ENCODE measurements around the gene INPP5A. TPM values are rescaled to one million over a fixed set of nuclear protein-coding genes. Genes with fewer than 3 reads are reported as not detected.

Gene INPP5A
- total and polyA plus RNA-seq, 7 donors = 15.1 to 48.8 (median 40.9) TPM

DNA sequence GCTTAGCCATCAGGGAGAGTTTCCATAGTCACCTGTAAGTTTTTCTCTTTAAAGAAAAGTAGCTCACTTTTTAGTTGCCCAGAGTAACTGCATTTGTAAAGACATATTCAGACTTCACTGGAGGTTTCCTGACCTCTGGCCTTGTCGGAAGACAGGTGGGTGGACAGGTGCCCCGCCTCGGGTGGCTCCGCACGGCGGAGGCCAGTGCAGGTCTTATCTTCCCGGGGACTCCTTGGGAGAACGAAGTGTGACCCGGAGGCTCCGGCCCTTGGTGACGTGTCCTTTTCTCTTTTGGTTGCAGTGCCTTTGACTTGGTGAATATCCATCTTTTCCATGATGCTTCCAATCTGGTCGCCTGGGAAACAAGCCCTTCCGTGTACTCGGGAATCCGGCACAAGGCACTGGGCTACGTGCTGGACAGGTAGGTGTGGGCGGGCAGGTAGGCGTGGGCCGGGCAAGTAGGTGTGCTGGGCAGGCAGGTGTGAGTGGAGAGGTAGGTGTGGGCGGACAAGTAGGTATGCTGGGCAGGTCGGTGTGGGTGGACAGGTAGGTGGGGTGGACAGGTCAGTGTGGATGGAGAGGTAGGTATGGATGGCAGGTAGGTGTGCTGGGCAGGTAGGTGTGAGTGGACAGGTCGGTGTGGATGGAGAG, 172.6 kb downstream of the INPP5A start:
- H3K27me3 ChIP-seq (ENCODE audit: insufficient read depth in 3 of 3, low read length in 2 of 3) = no peaks in the 10 kb centered on the region
- intact Hi-C loops (cut with DNase I) = no loop called here
- DNase-seq = peak in 1 of 2 donors; percentile 44
- TF ChIP-seq, protein P1, sequence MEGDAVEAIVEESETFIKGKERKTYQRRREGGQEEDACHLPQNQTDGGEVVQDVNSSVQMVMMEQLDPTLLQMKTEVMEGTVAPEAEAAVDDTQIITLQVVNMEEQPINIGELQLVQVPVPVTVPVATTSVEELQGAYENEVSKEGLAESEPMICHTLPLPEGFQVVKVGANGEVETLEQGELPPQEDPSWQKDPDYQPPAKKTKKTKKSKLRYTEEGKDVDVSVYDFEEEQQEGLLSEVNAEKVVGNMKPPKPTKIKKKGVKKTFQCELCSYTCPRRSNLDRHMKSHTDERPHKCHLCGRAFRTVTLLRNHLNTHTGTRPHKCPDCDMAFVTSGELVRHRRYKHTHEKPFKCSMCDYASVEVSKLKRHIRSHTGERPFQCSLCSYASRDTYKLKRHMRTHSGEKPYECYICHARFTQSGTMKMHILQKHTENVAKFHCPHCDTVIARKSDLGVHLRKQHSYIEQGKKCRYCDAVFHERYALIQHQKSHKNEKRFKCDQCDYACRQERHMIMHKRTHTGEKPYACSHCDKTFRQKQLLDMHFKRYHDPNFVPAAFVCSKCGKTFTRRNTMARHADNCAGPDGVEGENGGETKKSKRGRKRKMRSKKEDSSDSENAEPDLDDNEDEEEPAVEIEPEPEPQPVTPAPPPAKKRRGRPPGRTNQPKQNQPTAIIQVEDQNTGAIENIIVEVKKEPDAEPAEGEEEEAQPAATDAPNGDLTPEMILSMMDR (IDR thresholded peaks at IDR 0.05) = no peak
- no peak for ATAC-seq
- no peak overlapping the region for H3K27ac ChIP-seq
- H3K36me3 ChIP-seq (ENCODE audit: insufficient read depth in 1 of 2, low read depth in 1 of 2) = peaks cover 0 to 28% of the 10 kb centered on the region in 2 donors
- no peaks in the 10 kb centered on the region for H3K4me1 ChIP-seq
- H3K4me3 ChIP-seq = no peak overlapping the region
- no peaks in the 10 kb centered on the region for H3K9me3 ChIP-seq
- WGBS, 3 donors = 91 to 98% (median 95%) methylated on average over 22 of the region's 22 CpGs

- no peaks in the 10 kb centered on the region for H3K9me3 ChIP-seq
- H3K4me3 ChIP-seq = no peak overlapping the region
- peak in 1 of 2 donors; percentile 31 for DNase-seq
- TF ChIP-seq, protein P1 (IDR thresholded peaks at IDR 0.05) = no peak
- H3K27me3 ChIP-seq (ENCODE audit: insufficient read depth in 3 of 3, low read length in 2 of 3) = no peaks in the 10 kb centered on the region
- no peak overlapping the region for H3K27ac ChIP-seq
- H3K36me3 ChIP-seq (ENCODE audit: insufficient read depth in 1 of 2, low read depth in 1 of 2) = peaks cover 0 to 30% of the 10 kb centered on the region in 2 donors
- ATAC-seq = no peak
- H3K4me1 ChIP-seq = no peaks in the 10 kb centered on the region
- 95 to 98% (median 95%) methylated on average over 17 to 18 of the region's 18 CpGs for WGBS, 3 donors
- intact Hi-C loops (cut with DNase I) = no loop called here
Measured at GRCh38 chr10:132710746-132711612, 173.4 kb downstream of the INPP5A start.

GRCh38 chr10:132711613-132712121, 174.1 kb downstream of the INPP5A start:
- H3K36me3 ChIP-seq (ENCODE audit: insufficient read depth in 1 of 2, low read depth in 1 of 2) = peaks cover 0 to 36% of the 10 kb centered on the region in 2 donors
- ATAC-seq (no peak), DNase-seq (peak in 1 of 2 donors; percentile 19)
- no peak overlapping the region for H3K4me3 ChIP-seq
- H3K4me1 ChIP-seq = no peaks in the 10 kb centered on the region
- TF ChIP-seq, protein P1 (IDR thresholded peaks at IDR 0.05) = no peak
- no peaks in the 10 kb centered on the region for H3K9me3 ChIP-seq
- WGBS, 3 donors = 94 to 97% (median 95%) methylated on average over 13 of the region's 13 CpGs
- H3K27ac ChIP-seq = no peak overlapping the region
- H3K27me3 ChIP-seq (ENCODE audit: insufficient read depth in 3 of 3, low read length in 2 of 3) = no peaks in the 10 kb centered on the region
- intact Hi-C loops (cut with DNase I) = no loop called here

DNA sequence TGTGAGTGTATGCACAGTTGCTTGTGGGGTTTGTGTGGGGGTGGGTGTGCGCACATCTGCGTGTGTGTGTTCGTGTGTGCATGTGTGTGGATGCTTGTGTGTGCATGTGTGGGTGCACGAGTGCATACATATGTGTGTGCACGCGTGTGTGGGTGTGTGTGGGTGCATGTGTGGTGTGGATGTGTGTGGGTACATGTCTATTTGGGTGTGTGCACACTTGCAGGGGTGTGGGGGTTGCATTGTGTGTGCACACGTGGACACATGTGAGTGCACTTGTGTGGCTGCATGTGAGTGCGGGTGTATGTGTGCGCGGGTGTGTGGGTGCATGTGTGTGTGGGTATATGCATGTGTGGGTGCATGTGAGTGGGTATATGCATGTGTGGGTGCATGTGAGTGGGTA, 174.7 kb downstream of the INPP5A start:
- Histone ChIP-seq H3K4me3 (no peak overlapping the region), H3K4me1 (no peaks in the 10 kb centered on the region), H3K9me3 (no peaks in the 10 kb centered on the region), H3K27ac (no peak overlapping the region), H3K27me3 (ENCODE audit: insufficient read depth in 3 of 3, low read length in 2 of 3) (no peaks in the 10 kb centered on the region), H3K36me3 (ENCODE audit: insufficient read depth in 1 of 2, low read depth in 1 of 2) (peaks cover 0 to 36% of the 10 kb centered on the region in 2 donors)
- TF ChIP-seq, protein P1 (IDR thresholded peaks at IDR 0.05) = no peak
- DNase-seq (peak in 1 of 2 donors; percentile 19), ATAC-seq (no peak)
- whole genome bisulfite sequencing, 3 donors = 91 to 97% (median 92%) methylated on average over 10 of the region's 10 CpGs
- intact Hi-C loops (cut with DNase I) = no loop called here
